HCT116 (cell line): ENCODE measurements around the gene EXOSC7.

ENCODE experiments used
- CTCF ChIP-seq, 3 experiments: fragments of 200-600 bp in 1 of 3; sonication (generic) in 1 of 3; IDR thresholded peaks in 2 of 3; conservative IDR thresholded peaks in 1 of 3; 2 replicates each; pipeline ENCODE4 v1.5.1; 2012 to 2017; ENCODE audit warnings: low read depth in 2 of 3, low read length in 2 of 3, antibody characterized with exemption in 1 of 3, borderline replicate concordance in 1 of 3, control low read depth in 1 of 3, mild to moderate bottlenecking in 1 of 3, mixed read lengths in 1 of 3, mixed run types in 1 of 3, moderate library complexity in 1 of 3; ENCODE audit not compliant: insufficient read depth in 1 of 3
- POLR2AphosphoS5 ChIP-seq: IDR thresholded peaks from 2 replicates; pipeline ENCODE4 v1.6.1; 2011; ENCODE audit warnings: mild to moderate bottlenecking, low read depth, low read length, moderate library complexity

DNA sequence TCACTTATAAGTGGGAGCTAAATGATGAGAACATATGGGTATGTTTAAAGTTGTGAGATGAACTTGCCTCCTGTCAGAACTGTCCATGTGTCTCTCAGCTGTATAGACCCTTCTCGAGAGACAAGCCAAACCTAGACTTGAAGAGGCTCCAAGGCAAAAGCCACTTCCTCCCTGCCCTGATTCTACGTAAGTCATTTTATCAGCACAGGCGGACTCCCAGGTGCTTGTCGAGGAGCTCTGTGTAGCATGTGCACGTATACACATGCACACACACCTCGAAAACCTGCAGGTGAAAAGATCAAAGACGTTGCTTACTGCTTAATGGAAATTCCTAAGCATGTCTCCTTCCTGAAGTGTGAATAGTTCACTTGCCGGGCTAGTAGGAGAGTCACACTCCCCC lies 44.5 kb downstream of the EXOSC7 start:
- TF ChIP-seq POLR2AphosphoS5 (no peak), CTCF (IDR thresholded peaks at IDR 0.05 in 2 of 3, conservative IDR thresholded peaks at IDR 0.05 in 1 of 3; ENCODE audit: borderline replicate concordance in 1 of 3, insufficient read depth in 1 of 3, low read depth in 2 of 3, low read length in 2 of 3) (no peak)
